Measurements from ENCODE around the gene C19orf38. TPM values are rescaled to one million over a fixed set of nuclear protein-coding genes. Genes with fewer than 3 reads are reported as not detected.

Gene C19orf38
- total and polyA plus RNA-seq, 4 donors: 0.97 to 3.9 (median 1.5) TPM

- no peaks in the 10 kb centered on the region for H3K4me1 ChIP-seq (ENCODE audit: control insufficient read depth in 4 of 4, insufficient read depth in 4 of 4, low read length in 3 of 4)
- no peaks in the 10 kb centered on the region for H3K27me3 ChIP-seq (ENCODE audit: control insufficient read depth in 4 of 4, insufficient read depth in 4 of 4, low read length in 3 of 4)
- H3K4me3 ChIP-seq (ENCODE audit: low read depth in 1 of 3, low read length in 3 of 3): no peak overlapping the region
- no peak for DNase-seq (ENCODE audit: low spot score)
- no peaks in the 10 kb centered on the region for H3K9me3 ChIP-seq (ENCODE audit: control insufficient read depth in 4 of 4, low read length in 3 of 4)
- no peak overlapping the region for H3K27ac ChIP-seq (ENCODE audit: low read depth in 1 of 2, low read length in 2 of 2)
- no peak overlapping the region for H3K9ac ChIP-seq (ENCODE audit: low read depth in 1 of 2, low read length in 2 of 2)
- TF ChIP-seq JUND (IDR thresholded peaks at IDR 0.05) (no peak), TAF1 (conservative IDR thresholded peaks at IDR 0.05) (no peak), YY1 (IDR thresholded peaks at IDR 0.05) (no peak), FOXA2 (IDR thresholded peaks at IDR 0.05) (no peak), GABPA (IDR thresholded peaks at IDR 0.05 in 1 of 2, conservative IDR thresholded peaks at IDR 0.05 in 1 of 2) (no peak)
- TF ChIP-seq, protein P1, sequence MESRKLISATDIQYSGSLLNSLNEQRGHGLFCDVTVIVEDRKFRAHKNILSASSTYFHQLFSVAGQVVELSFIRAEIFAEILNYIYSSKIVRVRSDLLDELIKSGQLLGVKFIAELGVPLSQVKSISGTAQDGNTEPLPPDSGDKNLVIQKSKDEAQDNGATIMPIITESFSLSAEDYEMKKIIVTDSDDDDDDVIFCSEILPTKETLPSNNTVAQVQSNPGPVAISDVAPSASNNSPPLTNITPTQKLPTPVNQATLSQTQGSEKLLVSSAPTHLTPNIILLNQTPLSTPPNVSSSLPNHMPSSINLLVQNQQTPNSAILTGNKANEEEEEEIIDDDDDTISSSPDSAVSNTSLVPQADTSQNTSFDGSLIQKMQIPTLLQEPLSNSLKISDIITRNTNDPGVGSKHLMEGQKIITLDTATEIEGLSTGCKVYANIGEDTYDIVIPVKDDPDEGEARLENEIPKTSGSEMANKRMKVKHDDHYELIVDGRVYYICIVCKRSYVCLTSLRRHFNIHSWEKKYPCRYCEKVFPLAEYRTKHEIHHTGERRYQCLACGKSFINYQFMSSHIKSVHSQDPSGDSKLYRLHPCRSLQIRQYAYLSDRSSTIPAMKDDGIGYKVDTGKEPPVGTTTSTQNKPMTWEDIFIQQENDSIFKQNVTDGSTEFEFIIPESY (IDR thresholded peaks at IDR 0.05): no peak
- TF ChIP-seq, protein P2, sequence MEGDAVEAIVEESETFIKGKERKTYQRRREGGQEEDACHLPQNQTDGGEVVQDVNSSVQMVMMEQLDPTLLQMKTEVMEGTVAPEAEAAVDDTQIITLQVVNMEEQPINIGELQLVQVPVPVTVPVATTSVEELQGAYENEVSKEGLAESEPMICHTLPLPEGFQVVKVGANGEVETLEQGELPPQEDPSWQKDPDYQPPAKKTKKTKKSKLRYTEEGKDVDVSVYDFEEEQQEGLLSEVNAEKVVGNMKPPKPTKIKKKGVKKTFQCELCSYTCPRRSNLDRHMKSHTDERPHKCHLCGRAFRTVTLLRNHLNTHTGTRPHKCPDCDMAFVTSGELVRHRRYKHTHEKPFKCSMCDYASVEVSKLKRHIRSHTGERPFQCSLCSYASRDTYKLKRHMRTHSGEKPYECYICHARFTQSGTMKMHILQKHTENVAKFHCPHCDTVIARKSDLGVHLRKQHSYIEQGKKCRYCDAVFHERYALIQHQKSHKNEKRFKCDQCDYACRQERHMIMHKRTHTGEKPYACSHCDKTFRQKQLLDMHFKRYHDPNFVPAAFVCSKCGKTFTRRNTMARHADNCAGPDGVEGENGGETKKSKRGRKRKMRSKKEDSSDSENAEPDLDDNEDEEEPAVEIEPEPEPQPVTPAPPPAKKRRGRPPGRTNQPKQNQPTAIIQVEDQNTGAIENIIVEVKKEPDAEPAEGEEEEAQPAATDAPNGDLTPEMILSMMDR (IDR thresholded peaks at IDR 0.05; ENCODE audit: low read depth, low read length, missing input control): no peak
- peaks cover 3 to 36% (median 8%) of the 10 kb centered on the region in 4 donors for H3K36me3 ChIP-seq (ENCODE audit: control insufficient read depth in 4 of 4, insufficient read depth in 3 of 4, low read depth in 1 of 4, low read length in 3 of 4)
- 93% methylated on average over 19 of the region's 19 CpGs for WGBS
Measured at GRCh38 chr19:10915130-10916091, 67.2 kb downstream of the C19orf38 start.

GRCh38 chr19:10916602-10917001 is 68.4 kb downstream of the C19orf38 start:
- Histone ChIP-seq H3K36me3 (ENCODE audit: control insufficient read depth in 4 of 4, insufficient read depth in 3 of 4, low read depth in 1 of 4, low read length in 3 of 4) (peaks cover 2 to 42% (median 7%) of the 10 kb centered on the region in 4 donors), H3K27ac (ENCODE audit: low read depth in 1 of 2, low read length in 2 of 2) (no peak overlapping the region), H3K4me3 (ENCODE audit: low read depth in 1 of 3, low read length in 3 of 3) (no peak overlapping the region), H3K9ac (ENCODE audit: low read depth in 1 of 2, low read length in 2 of 2) (no peak overlapping the region), H3K4me1 (ENCODE audit: control insufficient read depth in 4 of 4, insufficient read depth in 4 of 4, low read length in 3 of 4) (no peaks in the 10 kb centered on the region), H3K9me3 (ENCODE audit: control insufficient read depth in 4 of 4, low read length in 3 of 4) (no peaks in the 10 kb centered on the region), H3K27me3 (ENCODE audit: control insufficient read depth in 4 of 4, insufficient read depth in 4 of 4, low read length in 3 of 4) (no peaks in the 10 kb centered on the region)
- 96% methylated on average over 6 of the region's 6 CpGs for WGBS
- peak; percentile 28 for DNase-seq (ENCODE audit: low spot score)
- no peak for TF ChIP-seq EGR1 (IDR thresholded peaks at IDR 0.05; ENCODE audit: low read depth in 2 of 2)
- TF ChIP-seq, protein P1 (IDR thresholded peaks at IDR 0.05): no peak
- TF ChIP-seq SP1 (IDR thresholded peaks at IDR 0.05): no peak
- TF ChIP-seq, protein P2 (IDR thresholded peaks at IDR 0.05; ENCODE audit: low read depth, low read length, missing input control): no peak
- TF ChIP-seq, protein P3, sequence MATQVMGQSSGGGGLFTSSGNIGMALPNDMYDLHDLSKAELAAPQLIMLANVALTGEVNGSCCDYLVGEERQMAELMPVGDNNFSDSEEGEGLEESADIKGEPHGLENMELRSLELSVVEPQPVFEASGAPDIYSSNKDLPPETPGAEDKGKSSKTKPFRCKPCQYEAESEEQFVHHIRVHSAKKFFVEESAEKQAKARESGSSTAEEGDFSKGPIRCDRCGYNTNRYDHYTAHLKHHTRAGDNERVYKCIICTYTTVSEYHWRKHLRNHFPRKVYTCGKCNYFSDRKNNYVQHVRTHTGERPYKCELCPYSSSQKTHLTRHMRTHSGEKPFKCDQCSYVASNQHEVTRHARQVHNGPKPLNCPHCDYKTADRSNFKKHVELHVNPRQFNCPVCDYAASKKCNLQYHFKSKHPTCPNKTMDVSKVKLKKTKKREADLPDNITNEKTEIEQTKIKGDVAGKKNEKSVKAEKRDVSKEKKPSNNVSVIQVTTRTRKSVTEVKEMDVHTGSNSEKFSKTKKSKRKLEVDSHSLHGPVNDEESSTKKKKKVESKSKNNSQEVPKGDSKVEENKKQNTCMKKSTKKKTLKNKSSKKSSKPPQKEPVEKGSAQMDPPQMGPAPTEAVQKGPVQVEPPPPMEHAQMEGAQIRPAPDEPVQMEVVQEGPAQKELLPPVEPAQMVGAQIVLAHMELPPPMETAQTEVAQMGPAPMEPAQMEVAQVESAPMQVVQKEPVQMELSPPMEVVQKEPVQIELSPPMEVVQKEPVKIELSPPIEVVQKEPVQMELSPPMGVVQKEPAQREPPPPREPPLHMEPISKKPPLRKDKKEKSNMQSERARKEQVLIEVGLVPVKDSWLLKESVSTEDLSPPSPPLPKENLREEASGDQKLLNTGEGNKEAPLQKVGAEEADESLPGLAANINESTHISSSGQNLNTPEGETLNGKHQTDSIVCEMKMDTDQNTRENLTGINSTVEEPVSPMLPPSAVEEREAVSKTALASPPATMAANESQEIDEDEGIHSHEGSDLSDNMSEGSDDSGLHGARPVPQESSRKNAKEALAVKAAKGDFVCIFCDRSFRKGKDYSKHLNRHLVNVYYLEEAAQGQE (IDR thresholded peaks at IDR 0.05): no peak
- TF ChIP-seq NR2F2 (IDR thresholded peaks at IDR 0.05): no peak
- no peak for TF ChIP-seq GABPA (IDR thresholded peaks at IDR 0.05 in 1 of 2, conservative IDR thresholded peaks at IDR 0.05 in 1 of 2)
- no peak for TF ChIP-seq RAD21 (IDR thresholded peaks at IDR 0.05)
